Spinal cord (tissue), 10 donors: ENCODE results near the gene COG7. TPM values are rescaled to one million over a fixed set of nuclear protein-coding genes. Genes with fewer than 3 reads are reported as not detected.
"Not testable (repeated sequence)": the region's sequence is repeated elsewhere in the genome, so short reads cannot be mapped to it uniquely, and the experiment has no call there.

Experiments used
- DNase-seq, 6 donors: peaks; one replicate each; pipeline versions ENCODE4 v3.0.0 to v3.0.0-alpha.2; 2013 to 2015; ENCODE audit warnings: low spot score in 6 of 6, low read depth in 4 of 6
- H3K27ac ChIP-seq: one replicate; pipeline ENCODE4 v1.5.1; 2013; ENCODE audit warnings: low read depth, low read length, control low read depth
- H3K27me3 ChIP-seq: one replicate; pipeline ENCODE4 v1.6.1; 2013; ENCODE audit warnings: low read length; ENCODE audit not compliant: control insufficient read depth, insufficient read depth
- H3K36me3 ChIP-seq: one replicate; pipeline ENCODE4 v1.6.1; 2013; ENCODE audit warnings: low read length; ENCODE audit not compliant: control insufficient read depth, insufficient read depth
- H3K4me1 ChIP-seq: one replicate; pipeline ENCODE4 v1.6.1; 2013; ENCODE audit warnings: low read length; ENCODE audit not compliant: control insufficient read depth, insufficient read depth
- H3K4me3 ChIP-seq: one replicate; pipeline ENCODE4 v1.5.1; 2013; ENCODE audit warnings: low read depth, low read length, control low read depth
- H3K9me3 ChIP-seq: one replicate; pipeline ENCODE4 v1.6.1; 2013; ENCODE audit warnings: low read length; ENCODE audit not compliant: control insufficient read depth, insufficient read depth
- WGBS: methylation state at CpG from one replicate; pipeline ENCODE4 v1.1.5; 2013; ENCODE audit warnings: missing lambda C conversion rate; ENCODE audit not compliant: insufficient coverage; 5-methylcytosine and 5-hydroxymethylcytosine counted together
- polyA plus RNA-seq, 2 donors: library from polyadenylated mRNA; unstranded; fragments of 120-200 nt; gene quantifications; one replicate each; pipeline ENCODE4 v1.2.1, GENCODE V29; 2013; ENCODE audit not compliant: insufficient read length in 2 of 2
- total RNA-seq, 2 donors: library from RNA; depleted of rRNA in 1 of 2; stranded (reverse); fragments of 120-200 nt in 1 of 2; fragments of >200 nt in 1 of 2; gene quantifications; one replicate each; pipeline versions ENCODE4 v1.2.3 to v1.2.4, GENCODE V29; 2013 to 2014
- donor health status: healthy.

The COG7 gene
- total and polyA plus RNA-seq, 4 donors, result 25.3 to 41.0 (median 28.0) TPM

DNA sequence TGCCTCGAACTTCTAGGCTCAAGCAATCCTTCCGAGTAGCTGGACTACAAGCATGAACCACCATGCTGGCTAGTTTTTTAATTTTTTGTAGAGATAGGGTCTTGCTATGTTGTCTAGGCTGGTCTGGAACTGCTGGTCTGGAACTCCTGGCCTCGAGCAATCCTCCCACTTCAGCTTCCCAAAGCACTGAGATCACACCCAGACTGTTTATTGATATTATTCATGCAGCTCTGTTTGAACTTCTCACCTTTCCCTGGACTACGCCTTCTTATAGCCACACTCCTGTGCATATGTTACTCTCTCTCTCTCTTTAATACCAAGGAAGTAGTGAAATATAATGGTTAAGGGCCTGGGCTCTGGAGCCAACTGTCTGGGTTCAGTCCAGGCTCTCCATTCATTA is 4.6 kb downstream of the COG7 start:
- no peak for DNase-seq

GRCh38 chr16:23437542-23437941 is 15.4 kb downstream of the COG7 start:
- H3K27ac ChIP-seq, H3K9me3 ChIP-seq, H3K4me3 ChIP-seq, H3K4me1 ChIP-seq, H3K27me3 ChIP-seq, DNase-seq: not testable (repeated sequence)
- peaks cover 52% of the 10 kb centered on the region for H3K36me3 ChIP-seq
- WGBS, result 89% methylated on average over 7 of the region's 7 CpGs

More for the DNA sequence above, 4.6 kb downstream of the COG7 start:
- no peaks in the 10 kb centered on the region for H3K27me3 ChIP-seq
- no peak overlapping the region for H3K27ac ChIP-seq
- no peak overlapping the region for H3K4me3 ChIP-seq
- peaks cover 3% of the 10 kb centered on the region for H3K4me1 ChIP-seq
- peaks cover 38% of the 10 kb centered on the region for H3K36me3 ChIP-seq
- 88% methylated on average over 2 of the region's 4 CpGs for WGBS
- no peaks in the 10 kb centered on the region for H3K9me3 ChIP-seq

GRCh38 chr16:23436951-23437350 is 16.0 kb downstream of the COG7 start:
- Histone ChIP-seq H3K27ac (no peak overlapping the region), H3K4me1 (no peaks in the 10 kb centered on the region), H3K4me3 (no peak overlapping the region), H3K36me3 (peaks cover 48% of the 10 kb centered on the region), H3K9me3 (no peaks in the 10 kb centered on the region), H3K27me3 (no peaks in the 10 kb centered on the region)
- DNase-seq, result no peak
- 95% methylated on average over 4 of the region's 4 CpGs for WGBS

- H3K4me3 ChIP-seq, result no peak overlapping the region
- no peak overlapping the region for H3K27ac ChIP-seq
- whole genome bisulfite sequencing, result no CpG with 5 or more reads among the region's 6 CpGs
- H3K4me1 ChIP-seq, result no peaks in the 10 kb centered on the region
- H3K9me3 ChIP-seq, result no peaks in the 10 kb centered on the region
- peak in 2 of 6 donors; percentile 56 for DNase-seq
- H3K36me3 ChIP-seq, result peaks cover 43% of the 10 kb centered on the region
- H3K27me3 ChIP-seq, result no peaks in the 10 kb centered on the region
Measured at GRCh38 chr16:23435500-23435899, 17.5 kb downstream of the COG7 start.

DNA sequence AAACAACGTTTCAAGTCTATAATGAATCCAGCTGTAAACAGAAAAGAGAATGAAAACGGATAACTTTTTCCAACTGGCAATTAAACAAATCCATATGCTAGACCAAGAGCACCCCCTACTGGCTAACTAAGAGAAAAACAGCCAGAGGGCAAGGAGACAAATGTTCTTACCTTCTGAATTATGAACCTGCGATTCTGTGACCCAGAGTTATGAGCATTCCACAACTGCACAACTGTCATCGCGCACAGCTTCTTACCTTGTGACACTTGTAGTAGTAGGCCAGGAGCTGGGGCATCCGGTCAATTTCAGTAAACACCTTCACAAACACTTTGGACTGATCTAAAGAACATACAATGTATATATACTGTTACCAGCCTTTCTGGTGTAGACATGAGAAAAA is 18.6 kb downstream of the COG7 start:
- H3K36me3 ChIP-seq, result peaks cover 45% of the 10 kb centered on the region

GRCh38 chr16:23433261-23433920 is 19.6 kb downstream of the COG7 start:
- no peak for DNase-seq
- no peaks in the 10 kb centered on the region for H3K4me1 ChIP-seq
- no peak overlapping the region for H3K4me3 ChIP-seq
- H3K36me3 ChIP-seq, result peaks cover 48% of the 10 kb centered on the region
- H3K27me3 ChIP-seq, result no peaks in the 10 kb centered on the region
- 87% methylated on average over 15 of the region's 16 CpGs for WGBS
- no peak overlapping the region for H3K27ac ChIP-seq
- no peaks in the 10 kb centered on the region for H3K9me3 ChIP-seq

More for the DNA sequence above, 18.6 kb downstream of the COG7 start:
- Histone ChIP-seq H3K4me3 (no peak overlapping the region), H3K27ac (no peak overlapping the region), H3K4me1 (no peaks in the 10 kb centered on the region), H3K9me3 (no peaks in the 10 kb centered on the region), H3K27me3 (no peaks in the 10 kb centered on the region)
- no CpG with 5 or more reads among the region's 6 CpGs for WGBS
- peak; percentile 56 to 93 (median 66) for DNase-seq

GRCh38 chr16:23432176-23433128 is 20.5 kb downstream of the COG7 start:
- DNase-seq, result no peak
- H3K27me3 ChIP-seq, result no peaks in the 10 kb centered on the region
- H3K27ac ChIP-seq, result no peak overlapping the region
- no peak overlapping the region for H3K4me3 ChIP-seq
- no peaks in the 10 kb centered on the region for H3K4me1 ChIP-seq
- WGBS, result no CpG with 5 or more reads among the region's 10 CpGs
- no peaks in the 10 kb centered on the region for H3K9me3 ChIP-seq
- peaks cover 45% of the 10 kb centered on the region for H3K36me3 ChIP-seq

GRCh38 chr16:23428351-23428750 is 24.6 kb downstream of the COG7 start:
- Histone ChIP-seq H3K36me3 (peaks cover 48% of the 10 kb centered on the region), H3K27me3 (no peaks in the 10 kb centered on the region), H3K4me1 (no peaks in the 10 kb centered on the region), H3K4me3 (no peak overlapping the region), H3K27ac (no peak overlapping the region), H3K9me3 (no peaks in the 10 kb centered on the region)
- 100% methylated on average over 1 of the region's 2 CpGs for WGBS
- no peak for DNase-seq

GRCh38 chr16:23424292-23424958 is 28.6 kb downstream of the COG7 start:
- Histone ChIP-seq H3K27me3 (no peaks in the 10 kb centered on the region), H3K4me3 (no peak overlapping the region), H3K36me3 (peaks cover 36% of the 10 kb centered on the region), H3K9me3 (no peaks in the 10 kb centered on the region), H3K27ac (peak overlapping the region; percentile 35), H3K4me1 (no peaks in the 10 kb centered on the region)
- no peak for DNase-seq
- 86% methylated on average over 13 of the region's 14 CpGs for WGBS
